HCT116 (cell line): ENCODE data around the gene PYGB. TPM values are rescaled to one million over a fixed set of nuclear protein-coding genes. Genes with fewer than 3 reads are reported as not detected.
"Not testable (repeated sequence)": the region's sequence is repeated elsewhere in the genome, so short reads cannot be mapped to it uniquely, and the experiment has no call there.

Experiments used
- ATAC-seq: fragments of 200-7000 bp; cut with Tn5 transposase; 2 replicates; pipeline ENCODE4 v1.9.1; 2020; ENCODE audit warnings: mild to moderate bottlenecking, moderate library complexity
- BruUV-seq: library from RNA; stranded (reverse); fragments of 400-500 nt; replicated peaks from 2 replicates; lab custom pipeline; 2021; lab: Mats Ljungman, UMichigan
- CTCF ChIA-PET: fragments of 300-600 bp; sonication (Branson Sonifier 250); formaldehyde crosslinking; loops from one replicate; lab custom pipeline; 2021; ENCODE audit warnings: antibody characterized with exemption; lab: Charles Lee
- POLR2A ChIA-PET: fragments of 300-600, 350-600 bp; sonication (Branson Sonifier 250); formaldehyde crosslinking; loops from one replicate; lab custom pipeline; 2021; ENCODE audit warnings: antibody characterized with exemption; lab: Charles Lee
- RAD21 ChIA-PET, 2 experiments: fragments of 300-600 bp; sonication (Branson Sonifier 250); formaldehyde crosslinking; loops; one replicate each; lab custom pipeline; 2023; ENCODE audit warnings: low total read pairs in 2 of 2; ENCODE audit not compliant: uncharacterized antibody in 2 of 2, unreplicated experiment in 2 of 2, low non-redundant PET in 1 of 2; lab: Charles Lee
- DNase-seq: peaks from one replicate; pipeline ENCODE4 v3.0.0-alpha.2; 2010; ENCODE audit warnings: low read depth, low spot score
- H2AFZ ChIP-seq: fragments of 200-600 bp; shearing (Covaris generic), sonication (generic); 2 replicates; pipeline ENCODE4 v1.6.1; 2017; ENCODE audit warnings: low read depth, mixed run types, mixed read lengths, antibody characterized with exemption, low read length; ENCODE audit not compliant: poor library complexity, severe bottlenecking
- H3K27ac ChIP-seq: 2 replicates; pipeline ENCODE4 v1.5.1; 2012; ENCODE audit warnings: low read depth, low read length
- H3K27me3 ChIP-seq: fragments of 200-600 bp; sonication (generic); 2 replicates; pipeline ENCODE4 v1.6.1; 2016; ENCODE audit warnings: mixed run types, low read length, mixed read lengths; ENCODE audit not compliant: insufficient read depth
- H3K36me3 ChIP-seq, 2 experiments: fragments of 200-500 bp in 1 of 2; fragments of 200-600 bp in 1 of 2; sonication (Bioruptor generic) in 1 of 2; sonication (generic) in 1 of 2; 2 replicates each; pipeline versions ENCODE4 v1.5.1 to v1.6.1; 2014 to 2016; ENCODE audit warnings: low read length in 2 of 2, inconsistent platforms in 1 of 2, mixed read lengths in 1 of 2, mixed run types in 1 of 2; ENCODE audit not compliant: insufficient read depth in 2 of 2, control insufficient read depth in 1 of 2
- H3K4me1 ChIP-seq, 2 experiments: fragments of 200-600 bp in 1 of 2; sonication (generic) in 1 of 2; 2 replicates each; pipeline versions ENCODE4 v1.5.1 to v1.6.1; 2012 to 2017; ENCODE audit warnings: low read length in 2 of 2, inconsistent platforms in 1 of 2, mild to moderate bottlenecking in 1 of 2, mixed read lengths in 1 of 2, mixed run types in 1 of 2, moderate library complexity in 1 of 2; ENCODE audit not compliant: insufficient read depth in 2 of 2, control insufficient read depth in 1 of 2
- H3K4me2 ChIP-seq: fragments of 200-600 bp; sonication (generic); 2 replicates; pipeline ENCODE4 v1.6.1; 2017; ENCODE audit warnings: mixed run types, low read length, mixed read lengths
- H3K4me3 ChIP-seq, 2 experiments: fragments of 200-600 bp in 1 of 2; sonication (generic) in 1 of 2; replicated peaks in 1 of 2; 2 replicates each; pipeline ENCODE4 v1.5.1; 2011 to 2016; ENCODE audit warnings: low read length in 2 of 2, control low read depth in 1 of 2, low read depth in 1 of 2, mild to moderate bottlenecking in 1 of 2, mixed read lengths in 1 of 2, mixed run types in 1 of 2
- H3K79me2 ChIP-seq: fragments of 200-600 bp; sonication (generic); 2 replicates; pipeline ENCODE4 v1.6.1; 2017; ENCODE audit warnings: mild to moderate bottlenecking, mixed run types, low read length, moderate library complexity, mixed read lengths; ENCODE audit not compliant: insufficient read depth
- H3K9ac ChIP-seq: fragments of 200-600 bp; sonication (generic); 2 replicates; pipeline ENCODE4 v1.6.1; 2016; ENCODE audit warnings: low read length, mixed read lengths
- H3K9me2 ChIP-seq: fragments of 200-600 bp; sonication (generic), shearing (Covaris generic); 2 replicates; pipeline ENCODE4 v1.6.1; 2017; ENCODE audit warnings: mixed run types, mild to moderate bottlenecking, moderate library complexity; ENCODE audit not compliant: insufficient read depth
- H3K9me3 ChIP-seq, 2 experiments: fragments of 200-500 bp in 1 of 2; fragments of 200-600 bp in 1 of 2; sonication (Bioruptor generic) in 1 of 2; sonication (generic) in 1 of 2; 2 replicates each; pipeline ENCODE4 v1.6.1; 2014 to 2017; ENCODE audit warnings: low read length in 2 of 2, mixed read lengths in 2 of 2, inconsistent platforms in 1 of 2, low read depth in 1 of 2, mild to moderate bottlenecking in 1 of 2, mixed run types in 1 of 2, moderate library complexity in 1 of 2; ENCODE audit not compliant: control insufficient read depth in 1 of 2, insufficient read depth in 1 of 2
- H4K20me1 ChIP-seq: fragments of 200-600 bp; sonication (generic), shearing (Covaris generic); 2 replicates; pipeline ENCODE4 v1.6.1; 2017; ENCODE audit warnings: mixed run types, mild to moderate bottlenecking, moderate library complexity; ENCODE audit not compliant: insufficient read depth
- CEBPB ChIP-seq: IDR thresholded peaks from 2 replicates; pipeline ENCODE4 v1.6.1; 2012; ENCODE audit warnings: low read depth
- EZH2 ChIP-seq: fragments of 200-600 bp; sonication (generic); IDR thresholded peaks from 2 replicates; pipeline ENCODE4 v1.6.1; 2017; ENCODE audit warnings: antibody characterized with exemption, mixed run types
- EZH2phosphoT487 ChIP-seq: fragments of 200-600 bp; IDR thresholded peaks from 2 replicates; pipeline ENCODE4 v1.6.1; 2018; ENCODE audit warnings: antibody characterized with exemption, borderline replicate concordance
- RAD21 ChIP-seq: IDR thresholded peaks from 2 replicates; pipeline ENCODE4 v1.6.1; 2012; ENCODE audit warnings: low read depth, mild to moderate bottlenecking
- SIN3A ChIP-seq: IDR thresholded peaks from 2 replicates; pipeline ENCODE4 v1.6.1; 2012; ENCODE audit warnings: low read depth
- intact Hi-C: fragments of 100-400 bp; cut with micrococcal nuclease; formaldehyde crosslinking; loops from 2 replicates; pipeline ENCODE4 v1.10.0; 2022
- total RNA-seq: library from RNA; stranded (reverse); gene quantifications from one replicate; pipeline ENCODE4 v1.2.1, GENCODE V29; 2021; ENCODE audit not compliant: unreplicated experiment
- TF ChIP-seq, protein P1 (sequence below): IDR thresholded peaks from 2 replicates; pipeline ENCODE4 v1.6.1; 2012

PYGB gene
- total RNA-seq, 1 experiment from 2014 or later: 87.8 TPM

DNA sequence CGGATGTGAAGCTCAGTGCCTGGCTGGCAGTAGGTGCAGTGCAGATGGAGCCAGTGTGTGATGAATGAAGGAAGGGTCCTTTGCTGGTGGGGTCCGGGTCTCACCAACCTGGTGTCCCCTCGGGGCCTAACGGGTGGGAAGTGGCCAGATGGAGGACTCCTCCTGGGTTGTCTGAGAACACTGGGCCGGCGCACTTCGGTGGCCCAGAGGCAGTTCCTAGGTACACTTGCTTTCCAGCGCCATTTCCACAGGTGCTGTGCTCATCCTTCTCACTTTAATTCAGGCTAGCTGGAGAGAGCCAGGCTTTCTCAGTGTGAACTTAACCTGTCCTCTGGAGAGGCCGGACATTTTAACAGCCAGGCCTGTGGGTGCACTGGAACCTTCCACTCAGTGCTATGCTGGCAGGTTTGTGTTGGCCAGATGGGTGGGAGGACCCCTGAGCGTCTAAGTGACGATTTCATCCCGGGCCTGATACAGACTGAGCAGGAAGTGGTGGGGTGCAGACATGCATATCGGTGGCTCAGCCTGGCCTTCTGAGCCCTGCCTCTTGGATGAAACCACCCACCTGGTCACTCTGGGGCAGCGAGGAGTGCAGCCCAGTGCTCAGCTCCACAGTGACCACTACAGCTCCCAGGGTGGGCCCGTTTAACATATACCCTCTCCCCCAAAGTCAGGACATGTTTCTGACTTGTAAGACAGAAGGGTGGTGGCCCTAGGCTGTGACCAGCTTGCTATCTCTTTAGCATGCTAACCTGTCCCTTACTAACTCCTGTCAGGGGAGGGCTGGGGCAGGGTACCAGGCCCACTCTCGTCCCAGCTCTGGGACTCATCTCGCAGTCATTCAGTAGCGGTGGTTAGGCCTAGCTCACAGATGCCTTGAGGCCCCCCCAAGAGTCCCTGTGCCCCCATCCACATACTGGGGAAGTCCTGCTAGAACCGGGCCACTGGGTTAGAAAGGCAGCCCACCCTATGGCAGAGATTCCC, 8.2 kb upstream of the PYGB start:
- ATAC-seq: no peak
- no peaks in the 10 kb centered on the region for H3K27me3 ChIP-seq
- no TSS peak for BruUV-seq
- no peaks in the 10 kb centered on the region for H3K9me3 ChIP-seq
- H2AFZ ChIP-seq: no peak overlapping the region
- RAD21 ChIA-PET: no interaction called here
- H4K20me1 ChIP-seq: no peaks in the 10 kb centered on the region
- H3K9me2 ChIP-seq: no peaks in the 10 kb centered on the region
- CTCF ChIA-PET: no interaction called here
- H3K4me1 ChIP-seq: peaks cover 29 to 52% of the 10 kb centered on the region in 2 experiments
- intact Hi-C loops: no loop called here
- POLR2A ChIA-PET: no interaction called here
- no peak overlapping the region for H3K4me2 ChIP-seq
- no peak overlapping the region for H3K9ac ChIP-seq
- TF ChIP-seq EZH2phosphoT487 (no peak), RAD21 (no peak), CEBPB (no peak), SIN3A (no peak), EZH2 (no peak)
- TF ChIP-seq, protein P1, sequence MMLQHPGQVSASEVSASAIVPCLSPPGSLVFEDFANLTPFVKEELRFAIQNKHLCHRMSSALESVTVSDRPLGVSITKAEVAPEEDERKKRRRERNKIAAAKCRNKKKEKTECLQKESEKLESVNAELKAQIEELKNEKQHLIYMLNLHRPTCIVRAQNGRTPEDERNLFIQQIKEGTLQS: no peak
- no peak overlapping the region for H3K27ac ChIP-seq
- no peaks in the 10 kb centered on the region for H3K36me3 ChIP-seq
- no peak for DNase-seq
- H3K4me3 ChIP-seq: no peak overlapping the region
- H3K79me2 ChIP-seq: no peaks in the 10 kb centered on the region

DNA sequence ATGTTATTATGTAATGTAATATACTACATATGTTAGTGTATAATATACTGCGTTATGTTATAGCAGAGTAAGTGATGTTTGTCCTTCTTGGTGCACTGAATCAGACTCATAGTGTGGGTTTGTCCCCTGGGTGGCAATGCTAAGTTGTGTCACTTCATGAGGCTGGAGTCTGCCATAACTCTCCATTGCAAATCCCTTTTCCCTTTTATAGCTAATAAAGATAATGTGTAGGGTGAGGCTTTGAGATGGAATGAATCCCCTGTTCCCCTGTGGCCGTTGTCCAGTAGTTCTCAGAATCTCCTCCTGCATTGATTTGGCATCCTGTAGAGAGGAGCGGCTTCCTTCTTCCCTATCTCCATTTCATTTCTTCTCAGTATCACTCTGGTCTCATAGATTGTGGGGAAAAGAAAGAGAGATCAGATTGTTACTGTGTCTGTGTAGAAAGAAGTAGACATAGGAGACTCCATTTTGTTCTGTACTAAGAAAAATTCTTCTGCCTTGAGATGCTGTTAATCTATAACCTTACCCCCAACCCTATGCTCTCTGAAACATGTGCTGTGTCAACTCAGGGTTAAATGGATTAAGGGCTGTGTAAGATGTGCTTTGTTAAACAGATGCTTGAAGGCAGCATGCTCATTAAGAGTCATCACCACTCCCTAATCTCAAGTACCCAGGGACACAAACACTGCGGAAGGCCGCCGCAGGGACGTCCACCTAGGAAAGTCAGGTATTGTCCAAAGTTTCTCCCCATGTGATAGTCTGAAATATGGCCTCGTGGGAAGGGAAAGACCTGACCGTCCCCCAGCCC, 6.8 kb upstream of the PYGB start:
- DNase-seq, RAD21 ChIA-PET, CTCF ChIA-PET, H3K9ac ChIP-seq, intact Hi-C loops, H3K9me3 ChIP-seq, H3K4me3 ChIP-seq, BruUV-seq, H3K27ac ChIP-seq, H3K36me3 ChIP-seq, ATAC-seq, H3K79me2 ChIP-seq, H3K4me2 ChIP-seq, H3K27me3 ChIP-seq, H3K9me2 ChIP-seq, H4K20me1 ChIP-seq, POLR2A ChIA-PET, H2AFZ ChIP-seq: not testable (repeated sequence)
- H3K4me1 ChIP-seq: peaks cover 24 to 38% of the 10 kb centered on the region in 2 experiments

DNA sequence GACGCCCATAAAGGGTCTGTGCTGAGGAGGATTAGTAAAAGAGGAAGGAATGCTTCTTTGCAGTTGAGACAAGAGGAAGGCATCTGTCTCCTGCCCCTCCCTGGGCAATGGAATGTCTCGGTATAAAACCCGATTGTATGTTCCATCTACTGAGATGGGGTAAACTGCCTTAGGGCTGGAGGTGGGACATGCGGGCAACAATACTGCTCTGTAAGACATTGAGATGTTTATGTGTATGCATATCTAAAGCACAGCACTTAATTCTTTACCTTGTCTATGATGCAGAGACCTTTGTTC, 6.3 kb upstream of the PYGB start:
- peaks cover 24 to 37% of the 10 kb centered on the region in 2 experiments for H3K4me1 ChIP-seq
- H3K27me3 ChIP-seq, DNase-seq, POLR2A ChIA-PET, intact Hi-C loops, H3K9ac ChIP-seq, ATAC-seq, H3K4me3 ChIP-seq, H3K4me2 ChIP-seq, CTCF ChIA-PET, H3K9me2 ChIP-seq, H3K27ac ChIP-seq, RAD21 ChIA-PET, H3K9me3 ChIP-seq, H3K36me3 ChIP-seq, H4K20me1 ChIP-seq, H2AFZ ChIP-seq, H3K79me2 ChIP-seq, BruUV-seq: not testable (repeated sequence)
